IMR-90 (cell line): ENCODE data around the gene LMBRD2.

Source experiments
- CEBPB ChIP-seq: IDR thresholded peaks from 2 replicates; pipeline ENCODE4 v1.6.1; 2012; ENCODE audit warnings: low read depth, low read length, improper control_type of control experiment
- CHD1 ChIP-seq: IDR thresholded peaks from 2 replicates; pipeline ENCODE4 v1.6.1; 2012; ENCODE audit warnings: low read depth, low read length, improper control_type of control experiment
- FOS ChIP-seq: fragments of 150-350 bp; IDR thresholded peaks from 2 replicates; pipeline ENCODE4 v1.6.1; 2016; ENCODE audit warnings: low read depth, low read length
- MAFK ChIP-seq: IDR thresholded peaks from 2 replicates; pipeline ENCODE4 v1.6.1; 2012; ENCODE audit warnings: low read depth, low read length, improper control_type of control experiment
- MXI1 ChIP-seq: IDR thresholded peaks from 2 replicates; pipeline ENCODE4 v1.6.1; 2012; ENCODE audit warnings: low read depth, mild to moderate bottlenecking, low read length, moderate library complexity, borderline replicate concordance
- POLR2A ChIP-seq: IDR thresholded peaks from 2 replicates; pipeline ENCODE4 v1.6.1; 2012; ENCODE audit warnings: mild to moderate bottlenecking, low read depth, low read length
- RFX5 ChIP-seq: IDR thresholded peaks from 2 replicates; pipeline ENCODE4 v1.8.0; 2012; ENCODE audit warnings: low read depth, mild to moderate bottlenecking, low read length, moderate library complexity
- SMC3 ChIP-seq: fragments of 150-350 bp; IDR thresholded peaks from 2 replicates; pipeline ENCODE4 v1.6.1; 2016; ENCODE audit warnings: low read depth, mild to moderate bottlenecking, antibody characterized with exemption, low read length, moderate library complexity
- TF ChIP-seq, protein P1 (sequence below): conservative IDR thresholded peaks from 2 replicates; pipeline ENCODE4 v1.5.1; 2012; ENCODE audit warnings: mild to moderate bottlenecking, low read depth, low read length, improper control_type of control experiment
- TF ChIP-seq, protein P2 (sequence below): fragments of 150-350 bp; IDR thresholded peaks from 2 replicates; pipeline ENCODE4 v1.6.1; 2016; ENCODE audit warnings: low read depth, mild to moderate bottlenecking, low read length, moderate library complexity, borderline replicate concordance

DNA sequence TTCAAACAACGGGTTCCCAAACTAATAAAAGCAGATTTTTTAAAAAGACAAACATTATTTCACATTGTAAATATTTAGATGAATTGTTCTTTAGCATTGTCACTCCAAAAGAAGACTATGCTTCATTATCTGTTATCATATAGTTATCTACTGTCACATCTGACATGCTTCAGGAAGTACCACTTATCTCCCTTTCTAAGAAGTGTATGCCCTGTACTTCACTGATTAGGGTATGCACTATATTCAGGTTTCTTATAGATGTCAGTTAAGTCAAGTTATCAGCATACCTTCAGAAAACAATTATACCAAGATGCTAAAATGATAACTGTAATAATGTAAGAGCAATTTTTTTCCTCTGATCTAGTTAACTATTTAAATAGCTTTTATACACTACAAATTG lies 40.4 kb downstream of the LMBRD2 start:
- TF ChIP-seq SMC3 (no peak), MXI1 (no peak), POLR2A (no peak), MAFK (no peak), CEBPB (no peak), RFX5 (no peak), CHD1 (no peak), FOS (no peak)
- TF ChIP-seq, protein P1, sequence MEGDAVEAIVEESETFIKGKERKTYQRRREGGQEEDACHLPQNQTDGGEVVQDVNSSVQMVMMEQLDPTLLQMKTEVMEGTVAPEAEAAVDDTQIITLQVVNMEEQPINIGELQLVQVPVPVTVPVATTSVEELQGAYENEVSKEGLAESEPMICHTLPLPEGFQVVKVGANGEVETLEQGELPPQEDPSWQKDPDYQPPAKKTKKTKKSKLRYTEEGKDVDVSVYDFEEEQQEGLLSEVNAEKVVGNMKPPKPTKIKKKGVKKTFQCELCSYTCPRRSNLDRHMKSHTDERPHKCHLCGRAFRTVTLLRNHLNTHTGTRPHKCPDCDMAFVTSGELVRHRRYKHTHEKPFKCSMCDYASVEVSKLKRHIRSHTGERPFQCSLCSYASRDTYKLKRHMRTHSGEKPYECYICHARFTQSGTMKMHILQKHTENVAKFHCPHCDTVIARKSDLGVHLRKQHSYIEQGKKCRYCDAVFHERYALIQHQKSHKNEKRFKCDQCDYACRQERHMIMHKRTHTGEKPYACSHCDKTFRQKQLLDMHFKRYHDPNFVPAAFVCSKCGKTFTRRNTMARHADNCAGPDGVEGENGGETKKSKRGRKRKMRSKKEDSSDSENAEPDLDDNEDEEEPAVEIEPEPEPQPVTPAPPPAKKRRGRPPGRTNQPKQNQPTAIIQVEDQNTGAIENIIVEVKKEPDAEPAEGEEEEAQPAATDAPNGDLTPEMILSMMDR, result no peak
- TF ChIP-seq, protein P2, sequence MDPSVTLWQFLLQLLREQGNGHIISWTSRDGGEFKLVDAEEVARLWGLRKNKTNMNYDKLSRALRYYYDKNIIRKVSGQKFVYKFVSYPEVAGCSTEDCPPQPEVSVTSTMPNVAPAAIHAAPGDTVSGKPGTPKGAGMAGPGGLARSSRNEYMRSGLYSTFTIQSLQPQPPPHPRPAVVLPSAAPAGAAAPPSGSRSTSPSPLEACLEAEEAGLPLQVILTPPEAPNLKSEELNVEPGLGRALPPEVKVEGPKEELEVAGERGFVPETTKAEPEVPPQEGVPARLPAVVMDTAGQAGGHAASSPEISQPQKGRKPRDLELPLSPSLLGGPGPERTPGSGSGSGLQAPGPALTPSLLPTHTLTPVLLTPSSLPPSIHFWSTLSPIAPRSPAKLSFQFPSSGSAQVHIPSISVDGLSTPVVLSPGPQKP, result no peak
